H1 (cell line): Measurements from ENCODE around the gene PCBD1. TPM values are rescaled to one million over a fixed set of nuclear protein-coding genes. Genes with fewer than 3 reads are reported as not detected.

Experiments used
- CTCF ChIA-PET: fragments of 300-600 bp; sonication (Branson Sonifier 250); formaldehyde crosslinking; loops from one replicate; lab custom pipeline; 2021; ENCODE audit not compliant: partially characterized antibody; lab: Charles Lee
- POLR2A ChIA-PET: fragments of 300-600 bp; sonication (Branson Sonifier 250); formaldehyde crosslinking; loops from one replicate; lab custom pipeline; 2021; ENCODE audit warnings: inconsistent platforms; ENCODE audit not compliant: partially characterized antibody; lab: Charles Lee
- DNase-seq, 2 experiments: peaks; one replicate each; pipeline versions ENCODE4 v3.0.0 to v3.0.0-alpha.2; 2010 to 2022; ENCODE audit warnings: low spot score in 2 of 2, low read depth in 1 of 2, mixed read lengths in 1 of 2
- FAIRE-seq: peaks from 2 replicates; lab custom pipeline; 2011; peaks lifted over from hg19 to GRCh38; lab: Jason Lieb, UNC
- H2AFZ ChIP-seq: 2 replicates; pipeline ENCODE4 v1.8.1; 2012; ENCODE audit warnings: low read length, inconsistent platforms
- H2AK5ac ChIP-seq: 2 replicates; pipeline ENCODE4 v1.6.1; 2013; ENCODE audit warnings: low read depth, low read length
- H2BK120ac ChIP-seq: replicated peaks from 2 replicates; pipeline ENCODE3; 2013; ENCODE audit warnings: low read depth, low read length, inconsistent platforms
- H2BK12ac ChIP-seq: 2 replicates; pipeline ENCODE4 v1.6.1; 2013; ENCODE audit warnings: low read depth, low read length
- H2BK15ac ChIP-seq: 2 replicates; pipeline ENCODE4 v1.6.1; 2013; ENCODE audit warnings: low read length
- H2BK20ac ChIP-seq: 2 replicates; pipeline ENCODE4 v1.6.1; 2013; ENCODE audit warnings: low read length
- H2BK5ac ChIP-seq: 2 replicates; pipeline ENCODE4 v1.6.1; 2013; ENCODE audit warnings: low read depth, low read length
- H3K14ac ChIP-seq: 2 replicates; pipeline ENCODE4 v1.6.1; 2013; ENCODE audit warnings: inconsistent platforms; ENCODE audit not compliant: insufficient read length
- H3K18ac ChIP-seq: 2 replicates; pipeline ENCODE4 v1.6.1; 2013; ENCODE audit warnings: low read length; ENCODE audit errors: extremely low read depth
- H3K23ac ChIP-seq: 2 replicates; pipeline ENCODE4 v1.6.1; 2013; ENCODE audit warnings: inconsistent platforms; ENCODE audit not compliant: insufficient read length
- H3K23me2 ChIP-seq: 2 replicates; pipeline ENCODE4 v1.6.1; 2013; ENCODE audit warnings: low read depth, low read length
- H3K27ac ChIP-seq: 2 replicates; pipeline ENCODE4 v1.6.1; 2011; ENCODE audit warnings: low read depth, low read length, inconsistent platforms
- H3K27me3 ChIP-seq, 4 experiments: replicated peaks in 1 of 4; 1 replicate in 1 of 4; 2 replicates in 3 of 4; pipeline versions ENCODE4 v1.6.1 to v1.8.1; 2011 to 2013; ENCODE audit warnings: low read length in 3 of 4, mild to moderate bottlenecking in 3 of 4, inconsistent platforms in 2 of 4, mixed read lengths in 2 of 4, moderate library complexity in 1 of 4; ENCODE audit not compliant: control insufficient read depth in 3 of 4, insufficient read depth in 3 of 4; ENCODE audit errors: extremely low read depth in 1 of 4
- H3K36me3 ChIP-seq, 4 experiments: 2 replicates each; pipeline versions ENCODE4 v1.6.1 to v1.8.1; 2011 to 2013; ENCODE audit warnings: mild to moderate bottlenecking in 4 of 4, low read length in 3 of 4, moderate library complexity in 2 of 4, control low read depth in 1 of 4, inconsistent platforms in 1 of 4; ENCODE audit not compliant: insufficient read depth in 4 of 4, control insufficient read depth in 2 of 4
- H3K4ac ChIP-seq: replicated peaks from 2 replicates; pipeline ENCODE3; 2013; ENCODE audit warnings: low read length, low read depth, mixed read lengths, inconsistent platforms; ENCODE audit not compliant: insufficient read length
- H3K4me1 ChIP-seq, 4 experiments: replicated peaks in 1 of 4; 1 replicate in 1 of 4; 2 replicates in 3 of 4; pipeline versions ENCODE4 v1.6.1 to v1.8.1; 2011 to 2013; ENCODE audit warnings: low read length in 3 of 4, inconsistent platforms in 2 of 4, mixed read lengths in 1 of 4; ENCODE audit not compliant: insufficient read depth in 4 of 4, control insufficient read depth in 3 of 4
- H3K4me2 ChIP-seq, 2 experiments: 2 replicates each; pipeline versions ENCODE4 v1.6.1 to v1.8.1; 2011 to 2013; ENCODE audit warnings: low read depth in 2 of 2, low read length in 2 of 2, control low read depth in 1 of 2, inconsistent platforms in 1 of 2, mild to moderate bottlenecking in 1 of 2; ENCODE audit not compliant: insufficient read depth in 1 of 2
- H3K4me3 ChIP-seq, 4 experiments: fragments of 200-600, 300-600 bp in 1 of 4; sonication (generic), shearing (Covaris generic), sonication (Bioruptor Twin) in 1 of 4; 2 replicates each; pipeline versions ENCODE4 v1.5.1 to v1.8.1; 2011 to 2016; ENCODE audit warnings: low read length in 4 of 4, low read depth in 3 of 4, control low read depth in 2 of 4, inconsistent platforms in 2 of 4, mild to moderate bottlenecking in 2 of 4, mixed read lengths in 1 of 4, moderate library complexity in 1 of 4; ENCODE audit not compliant: insufficient read depth in 2 of 4; ENCODE audit errors: extremely low read depth in 1 of 4
- H3K56ac ChIP-seq: replicated peaks from 2 replicates; pipeline ENCODE3; 2013; ENCODE audit warnings: low read depth, mild to moderate bottlenecking, mixed read lengths, low read length, inconsistent platforms; ENCODE audit not compliant: insufficient read length
- H3K79me1 ChIP-seq: 2 replicates; pipeline ENCODE4 v1.6.1; 2013; ENCODE audit warnings: low read depth, low read length, control low read depth
- H3K79me2 ChIP-seq, 2 experiments: 2 replicates each; pipeline versions ENCODE4 v1.6.1 to v1.8.1; 2012 to 2013; ENCODE audit warnings: low read length in 2 of 2, mild to moderate bottlenecking in 2 of 2, inconsistent platforms in 1 of 2; ENCODE audit not compliant: insufficient read depth in 2 of 2, control insufficient read depth in 1 of 2
- H3K9ac ChIP-seq, 4 experiments: replicated peaks in 1 of 4; 1 replicate in 1 of 4; 2 replicates in 3 of 4; pipeline versions ENCODE4 v1.6.1 to v1.8.1; 2011 to 2013; ENCODE audit warnings: low read depth in 3 of 4, low read length in 3 of 4, control low read depth in 2 of 4, mild to moderate bottlenecking in 2 of 4, moderate library complexity in 2 of 4, inconsistent platforms in 1 of 4; ENCODE audit errors: extremely low read depth in 1 of 4
- H3K9me3 ChIP-seq, 2 experiments: 2 replicates each; pipeline versions ENCODE4 v1.6.1 to v1.8.1; 2012 to 2013; ENCODE audit warnings: mild to moderate bottlenecking in 2 of 2, moderate library complexity in 2 of 2, control low read depth in 1 of 2, inconsistent platforms in 1 of 2, low read depth in 1 of 2, low read length in 1 of 2, mixed read lengths in 1 of 2; ENCODE audit not compliant: insufficient read depth in 2 of 2
- H4K20me1 ChIP-seq, 2 experiments: replicated peaks in 1 of 2; 2 replicates each; pipeline versions ENCODE3 to v1.8.1; 2011 to 2013; ENCODE audit warnings: inconsistent platforms in 2 of 2, low read length in 2 of 2, mild to moderate bottlenecking in 1 of 2; ENCODE audit not compliant: insufficient read depth in 2 of 2, control insufficient read depth in 1 of 2
- H4K5ac ChIP-seq: 2 replicates; pipeline ENCODE4 v1.6.1; 2013; ENCODE audit warnings: low read length, low read depth, mixed read lengths, inconsistent platforms; ENCODE audit not compliant: insufficient read length
- H4K8ac ChIP-seq: 2 replicates; pipeline ENCODE4 v1.8.0; 2013; ENCODE audit warnings: mild to moderate bottlenecking, moderate library complexity, low read length, inconsistent platforms; ENCODE audit not compliant: insufficient read depth; ENCODE audit errors: extremely low read depth
- H4K91ac ChIP-seq: replicated peaks from 2 replicates; pipeline ENCODE3; 2013; ENCODE audit warnings: low read length, mixed read lengths, inconsistent platforms; ENCODE audit not compliant: insufficient read length
- BRCA1 ChIP-seq: IDR thresholded peaks from 2 replicates; pipeline ENCODE4 v1.6.1; 2012; ENCODE audit warnings: low read depth, low read length, improper control_type of control experiment
- E2F6 ChIP-seq: IDR thresholded peaks from 2 replicates; pipeline ENCODE4 v1.6.1; 2012; ENCODE audit warnings: inconsistent platforms
- EP300 ChIP-seq, 2 experiments: IDR thresholded peaks; 1 replicate in 1 of 2; 2 replicates in 1 of 2; pipeline ENCODE4 v1.6.1; 2011 to 2012; ENCODE audit warnings: low read depth in 2 of 2, low read length in 2 of 2, mild to moderate bottlenecking in 2 of 2, borderline replicate concordance in 1 of 2, inconsistent platforms in 1 of 2, moderate library complexity in 1 of 2
- WGBS, 2 experiments: shearing (Covaris generic) in 1 of 2; methylation state at CpG; one replicate each; pipeline versions ENCODE4 v1.1.6 to v1.1.7; 2013 to 2015; ENCODE audit warnings: low lambda C conversion rate in 2 of 2, mixed read lengths in 2 of 2, inconsistent platforms in 1 of 2, low coverage in 1 of 2, missing lambda C conversion rate in 1 of 2; ENCODE audit not compliant: insufficient replicate concordance in 2 of 2, insufficient coverage in 1 of 2, insufficient read length in 1 of 2; ENCODE audit errors: extremely low coverage in 1 of 2, missing lambda C conversion rate in 1 of 2; 5-methylcytosine and 5-hydroxymethylcytosine counted together
- polyA plus RNA-seq, 7 experiments: library from polyadenylated mRNA; depleted of rRNA in 3 of 7; stranded (reverse) in 5 of 7; unstranded in 2 of 7; fragments of >200 nt in 5 of 7; fragments of 200-250 nt in 2 of 7; gene quantifications; 1 replicate in 5 of 7; 2 replicates in 1 of 7; 4 replicates in 1 of 7; pipeline versions ENCODE4 v1.2.1 to v1.2.3, GENCODE V29; 2011 to 2013; ENCODE audit warnings: missing spikeins in 2 of 7, mixed read lengths in 2 of 7
- total RNA-seq: library from RNA; stranded (reverse); fragmentation: NEBNext Ultra II Directional; extraction: Animal tissue kit (Norgen Biotek cat#: 25700); gene quantifications from 2 replicates; pipeline ENCODE4 v1.2.1, GENCODE V29; 2021

PCBD1 gene
- total and polyA plus RNA-seq, 2 of the 8 experiments (the other 6 are each of a cell fraction or from before 2014, with no cell fraction given) = 46.5 to 55.0 TPM

- H2BK15ac ChIP-seq = no peak overlapping the region
- H4K91ac ChIP-seq = no peak overlapping the region
- ChIA-PET POLR2A (no interaction called here), CTCF (interaction anchor here (0.6 to 1.1 kb wide), 5 partner anchors 22 to 277 kb away, joined by 3 read pairs; no protein-coding TSS in a partner anchor)
- no peaks in the 10 kb centered on the region for H3K79me2 ChIP-seq
- H3K4ac ChIP-seq = no peak overlapping the region
- H3K14ac ChIP-seq = no peak overlapping the region
- no peak overlapping the region for H2BK5ac ChIP-seq
- WGBS, 2 experiments = 85% methylated on average over 8 of the region's 8 CpGs; no CpG with 5 or more reads in 1 of the 2 experiments
- H3K56ac ChIP-seq = no peak overlapping the region
- H4K8ac ChIP-seq = no peak overlapping the region; the same call in 1 of the 2 replicates
- no peak overlapping the region for H2AFZ ChIP-seq
- DNase-seq (no peak), FAIRE-seq (no peak)
- no peak overlapping the region for H4K5ac ChIP-seq
- no peak overlapping the region for H3K4me3 ChIP-seq
- no peak overlapping the region for H3K4me2 ChIP-seq
- H3K23me2 ChIP-seq = no peaks in the 10 kb centered on the region
- no peaks in the 10 kb centered on the region for H3K9me3 ChIP-seq
- H2BK12ac ChIP-seq = no peak overlapping the region
- H3K4me1 ChIP-seq = no peaks in the 10 kb centered on the region
- no peak overlapping the region for H2AK5ac ChIP-seq
- no peaks in the 10 kb centered on the region for H3K27me3 ChIP-seq
- H4K20me1 ChIP-seq = no peaks in the 10 kb centered on the region
- H2BK120ac ChIP-seq = no peak overlapping the region
- H2BK20ac ChIP-seq = no peak overlapping the region
- no peak overlapping the region for H3K23ac ChIP-seq
- no peaks in the 10 kb centered on the region for H3K79me1 ChIP-seq
- H3K27ac ChIP-seq = no peak overlapping the region
- no peak overlapping the region for H3K18ac ChIP-seq
- H3K36me3 ChIP-seq = no peaks in the 10 kb centered on the region
- 0 out of 7 replicates have a peak overlapping the region, but pooled peaks of 1 of the 4 experiments have one; percentile 3 for H3K9ac ChIP-seq
- TF ChIP-seq BRCA1 = no peak
- TF ChIP-seq EP300 (IDR thresholded peaks at IDR 0.05; ENCODE audit: borderline replicate concordance in 1 of 2, low read depth in 2 of 2, low read length in 2 of 2) = no peak
- no peak for TF ChIP-seq E2F6
Measured at GRCh38 chr10:70928140-70928539, 39.8 kb upstream of the PCBD1 start.
